HT1080 (cell line): ENCODE data around the gene SNED1. TPM values are rescaled to one million over a fixed set of nuclear protein-coding genes. Genes with fewer than 3 reads are reported as not detected.

Source experiments
- DNase-seq: peaks from one replicate; pipeline ENCODE4 v3.0.0-alpha.2; 2015; ENCODE audit warnings: low read depth
- total RNA-seq: library from RNA; depleted of rRNA; stranded (reverse); fragments of >200 nt; shearing (Covaris generic); gene quantifications from 2 replicates; pipeline ENCODE4 v1.2.3, GENCODE V29; 2014

SNED1 gene
- total RNA-seq, 1 experiment from 2014 or later = 2.7 TPM

DNA sequence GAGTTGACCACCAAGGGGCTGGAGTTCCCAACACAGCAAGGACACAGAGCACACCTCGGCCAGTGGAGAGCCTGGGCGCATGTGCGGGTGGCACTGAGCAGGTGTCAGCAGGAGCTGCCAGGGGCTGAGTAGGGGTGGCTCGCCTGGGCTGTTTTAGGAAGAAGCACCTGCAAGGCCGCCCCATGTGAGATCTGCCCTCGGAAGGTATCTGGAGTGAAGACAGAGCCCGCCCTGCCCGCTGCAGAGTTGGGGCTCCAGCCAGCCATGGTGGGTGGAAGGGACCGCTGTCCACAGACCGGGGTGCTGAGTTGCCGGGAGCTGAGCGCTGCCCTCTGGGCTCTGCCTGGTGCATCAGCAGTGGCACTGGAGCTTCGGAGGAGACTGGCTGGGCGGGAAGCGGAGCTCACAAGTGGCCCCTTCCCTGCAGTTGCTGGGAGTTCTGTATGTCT, 68.5 kb downstream of the SNED1 start:
- peak; percentile 32 for DNase-seq

DNA sequence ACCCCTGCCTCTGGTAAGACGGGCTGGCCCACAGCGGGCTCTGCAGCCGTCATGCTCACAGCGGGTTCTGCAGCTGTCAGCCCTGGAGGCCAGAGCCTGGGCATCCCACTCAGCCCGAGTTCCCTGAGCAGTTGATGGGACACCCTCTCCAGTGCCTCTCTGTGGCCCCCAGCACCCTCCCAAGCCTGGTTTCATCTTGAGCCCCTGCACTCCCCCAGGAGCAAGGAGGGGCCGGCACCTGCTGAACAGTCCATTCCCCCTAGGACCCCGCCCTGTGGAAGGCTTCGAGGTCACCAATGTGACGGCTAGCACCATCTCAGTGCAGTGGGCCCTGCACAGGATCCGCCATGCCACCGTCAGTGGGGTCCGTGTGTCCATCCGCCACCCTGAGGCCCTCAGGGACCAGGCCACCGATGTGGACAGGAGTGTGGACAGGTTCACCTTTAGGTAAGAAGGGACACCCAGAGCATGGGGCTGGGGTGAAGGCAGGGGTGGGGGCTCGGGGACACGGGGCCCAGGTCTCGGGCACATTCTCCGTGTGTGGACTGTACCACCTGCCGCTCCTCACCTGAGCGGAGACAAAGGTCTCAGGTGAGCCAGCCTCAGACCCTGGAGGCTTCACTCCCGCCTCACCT, 69.2 kb downstream of the SNED1 start:
- no peak for DNase-seq

- DNase-seq = no peak
These were observed 69.9 kb downstream of the SNED1 start for GRCh38 chr2:241068136-241068941.

DNA sequence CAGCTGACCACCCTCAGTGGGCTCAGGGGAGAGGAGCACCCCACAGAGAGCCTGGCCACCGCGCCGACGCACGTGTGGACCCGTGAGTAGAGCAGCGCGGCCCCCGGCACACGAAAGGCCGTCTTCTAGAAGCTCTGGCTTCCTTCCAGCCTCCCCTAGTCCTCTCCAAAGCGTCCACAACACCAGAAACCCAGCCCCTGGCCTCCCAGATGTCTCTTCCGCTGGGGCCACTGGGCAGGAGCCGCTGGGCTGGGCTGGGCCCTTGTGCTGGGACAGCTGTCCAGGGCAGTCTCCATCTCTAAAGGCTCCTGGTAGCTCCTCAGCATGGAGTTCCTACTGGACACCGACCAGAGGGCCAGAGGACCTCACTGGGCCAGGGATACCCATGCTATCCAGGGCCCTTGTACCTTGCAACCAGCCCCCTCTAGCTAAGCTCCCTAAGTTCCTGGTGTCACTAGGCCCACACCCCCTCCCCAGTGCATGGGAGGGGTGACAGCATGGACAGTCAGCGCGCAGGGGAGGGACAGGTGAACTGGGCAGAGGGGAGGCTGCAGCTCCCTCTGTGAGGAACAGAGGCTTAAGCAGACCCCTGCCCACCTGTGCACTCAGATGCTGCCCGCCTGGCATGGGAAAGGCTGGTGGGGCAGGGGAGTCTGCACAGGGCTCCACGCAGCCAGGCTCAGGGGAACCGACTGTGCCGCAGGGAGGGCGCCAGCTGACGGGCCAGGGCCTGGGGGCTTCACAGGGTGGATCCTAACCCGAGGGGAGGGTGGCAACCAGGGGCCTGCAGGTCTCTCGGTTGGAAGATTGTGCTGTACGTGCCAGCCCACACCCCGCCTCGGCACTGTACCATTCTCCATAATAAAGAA, 70.8 kb downstream of the SNED1 start:
- no peak for DNase-seq

GRCh38 chr2:241069821-241070281, 71.4 kb downstream of the SNED1 start:
- no peak for DNase-seq

- DNase-seq = no peak
These were observed 71.9 kb downstream of the SNED1 start for GRCh38 chr2:241070361-241070760.

GRCh38 chr2:241070811-241071676, 72.6 kb downstream of the SNED1 start:
- no peak for DNase-seq

GRCh38 chr2:241071677-241072111, 73.3 kb downstream of the SNED1 start:
- DNase-seq = no peak

DNA sequence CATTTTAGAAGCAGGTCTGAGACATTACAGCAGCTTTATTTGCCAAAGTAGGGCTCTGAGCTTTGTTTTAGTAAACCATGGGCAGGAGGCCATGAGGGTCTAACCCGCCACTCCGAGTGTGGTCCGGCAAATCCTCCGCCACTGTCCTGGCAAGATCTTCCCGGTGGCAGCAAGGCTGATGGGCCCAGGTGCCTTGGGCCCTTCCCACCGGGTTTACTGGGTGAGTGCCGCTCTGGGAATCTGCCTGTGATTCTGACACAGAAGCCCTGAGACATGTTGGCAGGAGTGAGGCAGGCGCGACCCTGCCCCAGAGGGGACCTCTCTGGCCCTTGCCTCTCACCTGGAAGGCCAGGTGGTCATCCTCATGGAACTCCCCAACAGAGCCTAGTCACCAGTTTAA, 73.7 kb downstream of the SNED1 start:
- no peak for DNase-seq

DNA sequence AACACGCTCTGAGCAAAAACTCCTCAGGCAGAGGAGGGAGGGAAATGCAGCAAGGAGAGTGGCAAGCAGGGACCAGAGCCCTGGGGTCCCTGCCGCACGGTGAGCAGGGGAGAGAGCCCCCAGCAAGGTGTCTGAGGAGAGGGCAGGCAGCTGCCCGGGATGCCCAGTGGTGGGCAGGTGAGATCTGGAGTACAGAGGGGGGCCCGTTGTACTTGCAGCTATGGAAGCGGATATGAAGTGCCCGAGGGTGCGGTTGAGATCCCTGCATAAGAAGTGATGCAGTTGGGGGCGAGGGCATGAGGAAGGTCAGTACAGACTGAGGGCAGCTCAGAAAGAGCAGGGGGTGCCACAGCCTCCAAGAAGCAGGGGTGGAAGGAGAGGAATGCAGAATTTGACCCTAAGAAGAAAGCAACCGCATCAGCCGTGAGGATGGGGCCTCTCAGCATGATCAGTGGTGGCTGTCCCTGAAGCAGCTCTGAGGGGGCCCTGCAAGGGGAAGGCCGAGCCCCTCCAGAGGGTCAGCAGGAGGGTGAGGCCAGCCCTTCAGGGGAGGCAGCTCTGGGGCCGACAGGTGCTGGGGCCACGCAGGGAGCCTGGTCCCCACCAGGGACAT, 74.2 kb downstream of the SNED1 start:
- DNase-seq = no peak

- DNase-seq = no peak
These were observed 75.0 kb downstream of the SNED1 start for GRCh38 chr2:241073166-241074064.

- no peak for DNase-seq
These were observed 75.8 kb downstream of the SNED1 start for GRCh38 chr2:241074065-241074818.

DNA sequence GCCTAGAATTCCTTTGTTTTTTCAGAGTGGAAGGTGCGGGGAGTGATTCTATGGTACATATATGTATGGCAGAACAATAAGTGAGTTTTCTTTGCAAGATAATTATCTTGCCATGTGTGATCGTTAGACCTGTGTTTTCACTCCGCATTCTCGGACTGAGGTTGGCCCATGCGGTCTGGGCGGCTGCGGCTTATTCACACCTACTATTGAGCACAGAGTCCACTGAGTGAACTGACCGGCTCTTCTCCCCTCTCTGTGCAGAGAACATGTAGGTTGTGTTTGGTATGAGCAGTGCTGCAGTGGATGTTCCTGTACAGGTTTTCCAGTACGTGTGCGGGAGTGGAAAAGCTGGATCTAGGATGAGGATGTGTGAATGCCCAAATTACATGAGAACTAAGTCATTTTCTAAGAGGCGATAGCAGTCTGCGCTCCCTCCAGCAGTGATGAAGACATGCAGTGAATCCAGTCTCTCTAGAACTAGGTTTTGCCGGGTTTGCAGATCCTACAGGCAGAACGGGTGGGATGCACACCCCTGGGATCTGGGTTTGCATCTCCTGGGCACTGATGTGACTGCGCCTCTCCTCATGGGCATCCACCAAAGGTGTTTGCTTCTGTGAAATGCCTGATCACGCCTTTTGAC, 76.6 kb downstream of the SNED1 start:
- DNase-seq = no peak

GRCh38 chr2:241080405-241081189, 82.2 kb downstream of the SNED1 start:
- DNase-seq = no peak

DNA sequence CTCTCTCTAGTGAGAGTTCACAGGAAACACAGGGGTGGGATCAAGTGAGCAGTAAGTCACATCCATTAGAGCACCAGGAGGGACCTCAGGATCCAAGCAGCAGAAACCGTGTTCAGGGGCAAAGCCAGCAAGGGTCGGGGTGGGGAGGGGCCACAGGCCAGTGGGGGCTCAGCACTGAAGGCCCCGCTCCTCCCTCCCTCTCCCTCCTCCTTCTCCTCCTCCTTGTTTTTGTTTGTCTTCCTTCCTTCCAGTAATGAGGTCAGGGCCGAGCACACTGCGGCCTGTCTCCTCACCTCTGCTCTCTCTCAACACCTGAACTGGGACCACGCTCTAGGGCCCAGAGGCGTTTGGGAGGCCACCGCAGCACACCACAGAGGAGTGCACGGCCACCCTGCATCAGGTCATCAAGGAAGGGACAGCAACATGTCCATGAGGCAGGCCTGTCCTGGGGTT, 82.8 kb downstream of the SNED1 start:
- no peak for DNase-seq

- no peak for DNase-seq
These were observed 83.4 kb downstream of the SNED1 start for GRCh38 chr2:241081643-241082340.
